Activated CD4-positive, CD25-positive, alpha-beta regulatory T cell (primary cell): Measurements from ENCODE around the gene AGBL5.

Experiments used
- DNase-seq, 4 experiments: peaks; one replicate each; lab custom pipeline; 2025; lab: John Stamatoyannopoulos, UW

Gene AGBL5

GRCh38 chr2:27050996-27051901 lies at the start of gene AGBL5:
TSS of gene AGBL5 (plus strand) at chr2:27051668. CDS start at chr2:27052959, 1,291 bp downstream.
- DNase-seq: peak; percentile 80 to 91 (median 89)

- DNase-seq: no peak
These were observed 49.5 kb upstream of the AGBL5 start for GRCh38 chr2:27001950-27002349.

- no peak for DNase-seq
These were observed 48.5 kb upstream of the AGBL5 start for GRCh38 chr2:27003007-27003406.

- no peak for DNase-seq
These were observed 47.6 kb upstream of the AGBL5 start for GRCh38 chr2:27003857-27004256.

- no peak for DNase-seq
These were observed 44.7 kb upstream of the AGBL5 start for GRCh38 chr2:27006602-27007415.

GRCh38 chr2:27007416-27008374 lies 43.8 kb upstream of the AGBL5 start:
- no peak for DNase-seq

GRCh38 chr2:27008678-27009077 lies 42.8 kb upstream of the AGBL5 start:
- DNase-seq: no peak

- DNase-seq: no peak
These were observed 42.4 kb upstream of the AGBL5 start for GRCh38 chr2:27009083-27009482.

- DNase-seq: no peak
These were observed 41.8 kb upstream of the AGBL5 start for GRCh38 chr2:27009716-27010115.

- DNase-seq: no peak
These were observed 41.3 kb upstream of the AGBL5 start for GRCh38 chr2:27010139-27010538.

- no peak for DNase-seq
These were observed 37.7 kb upstream of the AGBL5 start for GRCh38 chr2:27013738-27014137.

GRCh38 chr2:27014771-27015433 lies 36.6 kb upstream of the AGBL5 start:
- DNase-seq: no peak

- peak in 2 of 4 experiments; percentile 8 to 15 for DNase-seq
These were observed 34.6 kb upstream of the AGBL5 start for GRCh38 chr2:27016801-27017325.

- no peak for DNase-seq
These were observed 33.3 kb upstream of the AGBL5 start for GRCh38 chr2:27018142-27018541.

- DNase-seq: no peak
These were observed 32.0 kb upstream of the AGBL5 start for GRCh38 chr2:27019459-27019858.

GRCh38 chr2:27019931-27020855 lies 31.3 kb upstream of the AGBL5 start:
- no peak for DNase-seq

GRCh38 chr2:27021253-27022049 lies 30.0 kb upstream of the AGBL5 start:
- no peak for DNase-seq

GRCh38 chr2:27023740-27024139 lies 27.7 kb upstream of the AGBL5 start:
- DNase-seq: no peak

GRCh38 chr2:27024188-27024587 lies 27.3 kb upstream of the AGBL5 start:
- DNase-seq: no peak
